ENCODE data around the gene NTN1. TPM values are rescaled to one million over a fixed set of nuclear protein-coding genes. Genes with fewer than 3 reads are reported as not detected.

NTN1 gene
- total RNA-seq, 2 donors from 2014 or later, result 0.10 to 0.20 TPM

DNA sequence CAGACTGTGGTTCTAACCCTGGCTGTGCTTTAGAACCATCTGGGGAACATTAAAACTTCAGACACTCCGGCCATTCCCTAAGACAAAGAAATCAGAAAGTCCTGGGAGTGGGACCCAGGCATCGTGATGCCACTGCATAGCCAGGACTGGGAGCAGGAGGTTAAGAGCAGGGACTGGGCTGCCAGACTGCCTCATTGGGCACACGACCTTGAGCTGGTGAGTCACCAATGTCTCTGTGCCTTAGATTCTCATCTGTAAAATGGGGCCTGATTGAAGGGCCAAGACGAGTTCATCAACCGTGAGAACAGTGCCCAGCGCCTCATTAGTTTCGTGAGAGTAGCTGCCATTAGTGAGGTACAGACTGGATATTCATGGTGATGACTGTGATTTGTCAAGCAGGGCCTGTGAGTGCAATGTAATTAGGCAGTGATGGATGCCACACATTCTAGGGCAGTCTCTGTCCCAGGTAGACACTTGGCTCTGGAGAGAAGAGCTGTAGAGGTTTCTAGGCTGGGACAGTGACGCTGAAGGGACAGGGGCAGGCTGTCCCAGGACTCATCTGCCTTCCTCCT lies 196.8 kb downstream of the NTN1 start:
- H3K27ac Mint-ChIP-seq, result no peak overlapping the region

DNA sequence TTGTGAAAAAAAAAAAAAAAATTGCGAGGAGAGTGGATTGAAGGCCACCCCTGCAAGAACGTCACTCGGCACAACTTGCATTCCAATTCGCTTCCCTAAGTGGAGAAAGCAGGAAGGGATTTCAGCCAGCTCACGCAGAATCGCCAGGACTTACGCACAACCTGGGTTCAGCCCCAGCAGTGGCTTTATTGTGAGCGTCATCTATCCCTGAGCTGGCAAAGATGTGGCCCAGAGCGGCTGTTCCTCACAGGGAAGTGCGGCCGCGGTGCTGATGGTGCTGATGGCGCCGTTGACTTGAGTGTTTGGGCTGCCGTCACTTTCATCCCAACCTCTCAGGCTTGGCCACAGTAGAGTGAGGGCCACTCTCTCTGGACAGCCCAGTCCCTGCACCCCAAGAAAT lies 197.6 kb downstream of the NTN1 start:
- Mint-ChIP-seq H3K4me3 (no peak overlapping the region), H3K36me3 (peaks cover 21% of the 10 kb centered on the region), H3K27ac (no peak overlapping the region), H3K9me3 (peaks cover 13% of the 10 kb centered on the region), H3K4me1 (ENCODE audit: low read depth in 2 of 2) (no peaks in the 10 kb centered on the region), H3K27me3 (peaks cover 2 to 14% of the 10 kb centered on the region in 2 donors)
- DNase-seq (ENCODE audit: low spot score), result no peak
- no peak for ATAC-seq

More for the DNA sequence above, 196.8 kb downstream of the NTN1 start:
- Mint-ChIP-seq H3K27me3 (peaks cover 2 to 14% of the 10 kb centered on the region in 2 donors), H3K4me1 (ENCODE audit: low read depth in 2 of 2) (no peaks in the 10 kb centered on the region), H3K9me3 (peaks cover 13% of the 10 kb centered on the region), H3K36me3 (peaks cover 21% of the 10 kb centered on the region), H3K4me3 (no peak overlapping the region)
- ATAC-seq (no peak), DNase-seq (ENCODE audit: low spot score) (no peak)

DNA sequence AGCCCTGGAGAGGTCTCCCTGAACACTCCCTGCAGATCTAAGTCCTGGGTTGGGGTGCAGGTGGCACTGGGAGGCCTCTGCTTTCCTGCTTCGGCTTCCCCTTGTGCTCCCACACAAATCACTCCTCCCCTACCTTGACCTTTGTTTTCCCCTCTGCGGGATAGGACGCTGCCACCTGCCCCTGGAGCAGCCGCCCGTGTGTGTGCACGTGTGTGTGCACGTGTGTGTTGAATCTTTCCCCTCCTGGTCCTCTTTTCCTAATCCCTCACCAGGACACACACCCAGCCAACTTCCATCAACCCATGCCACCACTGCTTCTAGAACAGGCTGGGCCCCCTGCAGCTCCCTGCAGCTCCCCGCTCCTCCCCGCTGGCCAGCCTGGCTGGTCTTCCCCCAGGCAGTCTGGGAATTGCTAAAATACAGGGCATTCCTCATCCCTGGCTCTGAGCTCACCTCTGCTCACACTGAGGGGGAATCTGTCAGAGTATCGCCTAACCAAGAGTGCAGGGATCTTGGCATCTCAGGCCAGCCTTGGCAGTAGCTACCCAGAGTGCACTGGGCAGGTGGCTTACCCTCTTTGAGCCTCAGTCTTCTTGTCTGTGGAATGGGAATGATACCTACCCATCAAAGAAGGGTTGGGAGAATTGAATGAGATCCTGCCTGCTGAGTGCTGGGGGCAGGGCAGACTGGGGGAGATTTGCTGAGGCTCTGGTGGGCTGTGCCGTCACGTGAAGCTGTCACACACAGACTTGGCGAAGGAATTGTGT lies 198.5 kb downstream of the NTN1 start:
- H3K4me3 Mint-ChIP-seq, result no peak overlapping the region
- peaks cover 13% of the 10 kb centered on the region for H3K9me3 Mint-ChIP-seq
- peaks cover 2 to 14% of the 10 kb centered on the region in 2 donors for H3K27me3 Mint-ChIP-seq
- peaks cover 21% of the 10 kb centered on the region for H3K36me3 Mint-ChIP-seq
- no peak overlapping the region for H3K27ac Mint-ChIP-seq
- H3K4me1 Mint-ChIP-seq (ENCODE audit: low read depth in 2 of 2), result no peaks in the 10 kb centered on the region
- ATAC-seq (no peak), DNase-seq (ENCODE audit: low spot score) (no peak)

DNA sequence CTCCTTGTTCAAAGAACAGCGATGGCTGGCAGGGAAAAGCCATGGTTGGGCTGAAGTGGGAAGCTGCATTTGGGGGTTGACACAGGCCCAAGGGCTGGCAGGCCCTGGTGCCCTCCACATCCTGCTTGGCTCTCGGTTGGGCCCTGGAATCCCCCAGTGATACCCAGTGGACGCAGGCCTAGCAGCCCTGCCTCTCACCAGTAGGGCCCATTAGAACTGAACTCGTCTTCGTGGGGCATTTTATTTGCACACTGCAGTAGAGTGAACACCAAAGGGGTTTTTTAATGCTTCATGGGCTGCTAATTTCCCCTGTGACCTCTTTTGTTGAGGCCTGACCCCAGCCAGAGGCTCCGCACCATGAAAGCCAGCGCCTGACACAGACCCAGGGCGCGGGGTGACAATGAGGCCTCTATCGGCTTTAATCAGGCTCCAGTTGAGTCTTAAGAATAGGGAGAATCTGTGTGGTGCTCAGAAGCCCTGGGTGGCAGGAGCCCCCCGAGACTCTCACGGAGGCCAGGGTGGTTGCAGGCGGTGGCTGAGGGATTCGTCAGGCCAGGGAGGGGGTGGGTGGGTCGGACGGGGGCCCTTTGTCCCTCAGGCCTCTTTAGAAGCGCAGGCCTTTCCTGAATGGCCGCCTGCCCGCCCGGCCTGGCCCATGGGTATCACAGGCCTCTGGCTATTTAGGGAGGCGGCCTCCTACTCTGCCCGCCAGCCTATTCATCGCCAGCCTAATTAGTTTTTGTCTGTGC lies 199.3 kb downstream of the NTN1 start:
- Mint-ChIP-seq H3K36me3 (peaks cover 15% of the 10 kb centered on the region), H3K9me3 (peaks cover 8% of the 10 kb centered on the region), H3K27ac (no peak overlapping the region), H3K27me3 (peaks cover 2 to 10% of the 10 kb centered on the region in 2 donors), H3K4me1 (ENCODE audit: low read depth in 2 of 2) (no peaks in the 10 kb centered on the region), H3K4me3 (no peak overlapping the region)
- no peak for DNase-seq (ENCODE audit: low spot score)
- no peak for ATAC-seq

DNA sequence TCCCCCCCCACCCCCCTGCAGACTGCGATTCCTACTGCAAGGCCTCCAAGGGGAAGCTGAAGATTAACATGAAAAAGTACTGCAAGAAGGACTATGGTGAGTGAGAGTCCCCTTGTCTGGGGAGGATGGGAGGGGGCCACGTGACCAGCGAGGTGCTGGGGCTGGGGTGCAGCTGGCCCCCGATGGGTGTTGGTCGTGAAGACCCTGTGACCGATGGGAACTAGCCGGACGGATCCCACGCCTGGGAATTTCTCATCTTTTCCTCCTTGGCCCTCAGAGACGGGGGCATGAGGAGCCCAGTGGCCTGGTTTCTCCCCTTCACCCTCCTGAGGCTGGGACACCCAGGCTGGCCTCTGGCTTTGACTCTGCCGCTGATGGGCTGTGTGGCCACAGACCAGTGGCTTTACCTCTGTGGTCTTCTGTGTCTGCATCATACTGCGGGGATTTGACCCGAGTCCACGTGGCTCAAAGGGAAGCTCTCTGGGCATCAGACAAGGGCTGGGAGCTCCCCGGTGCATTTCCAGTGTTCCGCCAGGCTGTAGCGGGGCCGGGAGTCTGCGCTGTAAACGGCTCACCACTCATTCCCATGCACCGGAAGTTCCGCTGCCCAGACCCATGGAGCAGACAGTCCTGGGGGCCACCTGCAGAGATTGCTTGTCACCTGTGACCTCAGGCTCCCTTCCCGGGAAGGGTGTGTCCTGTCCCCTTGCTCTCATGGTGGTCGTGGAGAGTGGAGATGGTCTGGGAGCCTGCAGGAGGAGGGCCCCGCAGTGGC lies 200.0 kb downstream of the NTN1 start:
- H3K4me1 Mint-ChIP-seq (ENCODE audit: low read depth in 2 of 2), result no peaks in the 10 kb centered on the region
- ATAC-seq (no peak), DNase-seq (ENCODE audit: low spot score) (no peak)
- peaks cover 3% of the 10 kb centered on the region for H3K9me3 Mint-ChIP-seq
- H3K4me3 Mint-ChIP-seq, result no peak overlapping the region
- peaks cover 2 to 5% of the 10 kb centered on the region in 2 donors for H3K27me3 Mint-ChIP-seq
- no peak overlapping the region for H3K27ac Mint-ChIP-seq
- peaks cover 7% of the 10 kb centered on the region for H3K36me3 Mint-ChIP-seq

DNA sequence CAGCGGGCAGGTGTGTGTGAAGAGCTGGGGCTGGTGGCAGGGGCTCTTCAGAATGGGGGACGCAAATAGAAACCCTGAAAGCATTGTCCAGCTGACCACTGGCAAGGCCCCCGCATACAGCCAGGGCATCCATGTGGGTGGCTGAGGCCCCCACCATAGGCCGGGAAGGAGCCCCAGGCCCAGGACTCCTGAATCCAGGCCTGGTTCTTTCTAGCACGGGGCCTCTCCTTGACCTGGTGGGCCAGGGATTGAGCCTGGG lies 200.5 kb downstream of the NTN1 start:
- Mint-ChIP-seq H3K27ac (no peak overlapping the region), H3K4me3 (no peak overlapping the region), H3K36me3 (peaks cover 5% of the 10 kb centered on the region), H3K9me3 (peaks cover 3% of the 10 kb centered on the region), H3K4me1 (ENCODE audit: low read depth in 2 of 2) (no peaks in the 10 kb centered on the region), H3K27me3 (peaks cover 2 to 5% of the 10 kb centered on the region in 2 donors)
- no peak for DNase-seq (ENCODE audit: low spot score)
- ATAC-seq, result no peak

DNA sequence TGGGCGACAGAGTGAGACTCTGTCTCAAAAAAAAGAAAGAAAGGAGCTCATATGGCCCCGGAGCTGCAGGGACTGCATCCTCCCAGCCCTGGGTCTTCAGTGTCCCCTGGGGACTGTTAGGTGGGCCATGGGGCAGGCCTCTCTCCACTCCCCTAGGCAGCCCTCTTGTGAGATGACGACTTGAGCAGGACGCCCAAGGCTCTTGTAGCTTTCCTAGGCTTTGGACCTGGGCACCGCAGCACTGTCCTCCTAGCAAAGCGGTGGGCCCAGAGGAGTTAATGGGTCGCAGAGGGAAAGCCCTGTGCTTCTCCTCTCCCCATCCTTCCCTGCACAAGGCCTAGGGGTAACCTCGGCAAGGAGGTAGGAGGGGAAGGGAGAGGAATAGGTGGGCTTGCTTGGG lies 202.2 kb downstream of the NTN1 start:
- no peaks in the 10 kb centered on the region for H3K27me3 Mint-ChIP-seq
- no peaks in the 10 kb centered on the region for H3K4me1 Mint-ChIP-seq (ENCODE audit: low read depth in 2 of 2)
- no peaks in the 10 kb centered on the region for H3K9me3 Mint-ChIP-seq
- H3K4me3 Mint-ChIP-seq, result no peak overlapping the region
- H3K27ac Mint-ChIP-seq, result no peak overlapping the region
- ATAC-seq (no peak), DNase-seq (ENCODE audit: low spot score) (no peak)
- no peaks in the 10 kb centered on the region for H3K36me3 Mint-ChIP-seq

DNA sequence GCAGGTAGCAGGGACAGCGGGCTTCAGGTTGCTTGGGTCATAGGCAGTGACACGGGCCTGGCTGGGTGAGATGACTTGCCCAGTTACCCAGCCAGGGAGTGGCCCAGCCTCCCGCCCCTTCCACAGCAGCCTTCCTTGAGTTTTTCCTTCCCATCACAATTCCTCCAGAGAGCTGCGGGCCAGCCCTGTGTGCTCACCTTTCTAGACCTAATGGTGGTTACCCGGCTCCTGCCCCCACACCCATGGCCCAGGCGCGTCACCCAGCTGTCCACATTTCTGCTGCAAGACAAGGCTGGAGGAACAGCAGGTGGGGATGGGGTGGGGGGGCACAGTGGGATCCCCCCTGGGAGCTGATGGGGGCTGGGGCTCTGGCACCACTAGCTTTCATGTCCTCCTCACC lies 203.2 kb downstream of the NTN1 start:
- ATAC-seq (no peak), DNase-seq (ENCODE audit: low spot score) (no peak)
- no peak overlapping the region for H3K4me3 Mint-ChIP-seq
- H3K4me1 Mint-ChIP-seq (ENCODE audit: low read depth in 2 of 2), result no peaks in the 10 kb centered on the region
- no peaks in the 10 kb centered on the region for H3K9me3 Mint-ChIP-seq
- no peaks in the 10 kb centered on the region for H3K27me3 Mint-ChIP-seq
- H3K36me3 Mint-ChIP-seq, result no peaks in the 10 kb centered on the region
- H3K27ac Mint-ChIP-seq, result no peak overlapping the region

DNA sequence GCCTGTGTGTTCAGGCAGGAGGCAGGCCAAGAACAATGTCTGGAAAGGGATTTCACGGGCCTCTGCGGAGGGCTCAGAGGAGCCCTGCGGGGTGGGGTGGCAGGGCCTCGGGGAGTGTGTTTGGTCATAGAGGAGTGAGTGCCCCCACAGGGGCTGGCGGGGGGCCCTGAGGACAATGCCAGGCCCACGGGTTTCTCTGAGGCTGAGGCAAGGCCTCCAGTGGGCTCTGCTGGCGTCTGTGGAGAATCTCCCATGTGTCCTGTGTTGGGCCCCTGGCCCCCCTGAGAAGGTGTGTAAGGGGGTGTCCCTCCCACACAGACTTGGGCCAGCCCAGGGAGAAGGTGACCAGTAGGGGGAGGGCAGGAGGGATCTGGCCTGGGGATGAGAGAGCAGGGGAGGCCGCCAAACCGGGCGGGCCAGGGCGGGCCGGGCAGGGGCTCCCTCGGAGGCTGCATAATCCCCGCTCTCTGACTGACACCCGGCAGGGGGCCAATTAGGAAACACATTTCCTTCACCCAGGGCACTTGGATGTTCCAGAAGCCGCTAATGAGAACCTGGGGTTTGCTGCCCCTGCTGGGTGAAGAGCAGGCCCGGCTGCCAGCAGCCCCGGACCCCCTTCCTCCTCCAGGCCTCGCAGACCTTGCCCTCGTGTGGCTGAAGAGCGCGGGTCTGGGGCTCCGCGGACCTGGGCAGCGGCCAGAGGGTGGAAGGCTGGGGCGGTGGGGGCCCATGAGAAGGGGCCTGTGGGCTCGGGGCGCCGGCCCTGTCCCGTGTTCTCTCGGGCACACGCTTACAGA lies 204.2 kb downstream of the NTN1 start:
- Mint-ChIP-seq H3K27ac (no peak overlapping the region), H3K4me1 (ENCODE audit: low read depth in 2 of 2) (no peaks in the 10 kb centered on the region), H3K9me3 (no peaks in the 10 kb centered on the region), H3K27me3 (no peaks in the 10 kb centered on the region), H3K4me3 (no peak overlapping the region), H3K36me3 (no peaks in the 10 kb centered on the region)
- DNase-seq (ENCODE audit: low spot score) (no peak), ATAC-seq (no peak)

DNA sequence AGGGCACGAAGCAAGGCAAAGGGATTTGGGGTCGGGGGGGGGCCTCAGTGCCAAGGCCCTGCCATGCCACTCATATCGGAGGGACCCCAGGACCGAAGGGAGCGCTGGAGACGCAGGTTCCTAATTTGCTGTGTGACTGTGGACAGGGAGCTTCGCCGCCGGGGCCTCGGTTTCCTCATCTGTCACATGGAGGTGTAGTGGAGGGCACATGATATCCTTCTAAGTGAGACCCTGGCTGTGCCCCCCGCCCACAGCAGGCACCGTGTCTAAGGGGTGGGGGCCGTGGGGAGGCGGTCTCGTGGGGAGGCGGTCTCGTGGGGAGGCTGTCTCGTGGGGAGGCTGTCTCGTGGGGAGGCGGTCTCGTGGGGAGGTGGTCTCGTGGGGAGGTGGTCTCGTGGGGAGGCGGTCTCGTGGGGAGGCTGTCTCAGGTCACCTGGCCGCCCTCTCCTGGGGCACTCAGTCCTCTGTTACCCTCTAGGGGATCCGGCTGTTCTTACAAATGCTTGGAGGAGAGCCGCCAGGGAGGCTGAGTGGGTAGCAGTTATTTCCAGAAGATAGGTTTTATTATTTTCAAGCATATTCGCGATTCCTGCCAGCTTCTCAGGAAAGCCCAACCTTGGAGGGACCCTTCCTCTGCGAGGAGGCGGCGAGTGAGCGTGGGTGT lies 205.0 kb downstream of the NTN1 start:
- Mint-ChIP-seq H3K27me3 (no peaks in the 10 kb centered on the region), H3K9me3 (no peaks in the 10 kb centered on the region), H3K4me1 (ENCODE audit: low read depth in 2 of 2) (no peaks in the 10 kb centered on the region), H3K36me3 (no peaks in the 10 kb centered on the region), H3K4me3 (no peak overlapping the region), H3K27ac (no peak overlapping the region)
- DNase-seq (ENCODE audit: low spot score) (no peak), ATAC-seq (no peak)

DNA sequence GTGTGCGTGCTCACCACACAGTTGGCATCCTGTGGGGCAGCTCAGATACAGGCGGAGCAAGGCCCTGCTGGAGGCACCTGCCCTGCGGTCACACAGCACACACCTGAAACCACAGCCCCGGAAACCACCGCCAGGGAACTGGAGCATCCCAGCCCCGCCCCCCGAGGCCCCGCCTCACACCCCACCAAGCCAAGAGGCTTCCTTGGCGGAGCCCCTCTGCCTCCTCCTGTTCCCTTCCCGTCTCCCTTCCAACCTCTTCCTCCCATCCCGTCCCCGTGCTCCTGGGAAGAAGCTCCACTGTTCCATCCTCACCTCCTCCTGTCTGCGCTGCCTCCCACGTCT lies 205.5 kb downstream of the NTN1 start:
- DNase-seq (ENCODE audit: low spot score), result no peak
- Mint-ChIP-seq H3K4me1 (ENCODE audit: low read depth in 2 of 2) (no peaks in the 10 kb centered on the region), H3K4me3 (no peak overlapping the region), H3K36me3 (no peaks in the 10 kb centered on the region), H3K27ac (no peak overlapping the region), H3K27me3 (no peaks in the 10 kb centered on the region), H3K9me3 (no peaks in the 10 kb centered on the region)
- no peak for ATAC-seq

DNA sequence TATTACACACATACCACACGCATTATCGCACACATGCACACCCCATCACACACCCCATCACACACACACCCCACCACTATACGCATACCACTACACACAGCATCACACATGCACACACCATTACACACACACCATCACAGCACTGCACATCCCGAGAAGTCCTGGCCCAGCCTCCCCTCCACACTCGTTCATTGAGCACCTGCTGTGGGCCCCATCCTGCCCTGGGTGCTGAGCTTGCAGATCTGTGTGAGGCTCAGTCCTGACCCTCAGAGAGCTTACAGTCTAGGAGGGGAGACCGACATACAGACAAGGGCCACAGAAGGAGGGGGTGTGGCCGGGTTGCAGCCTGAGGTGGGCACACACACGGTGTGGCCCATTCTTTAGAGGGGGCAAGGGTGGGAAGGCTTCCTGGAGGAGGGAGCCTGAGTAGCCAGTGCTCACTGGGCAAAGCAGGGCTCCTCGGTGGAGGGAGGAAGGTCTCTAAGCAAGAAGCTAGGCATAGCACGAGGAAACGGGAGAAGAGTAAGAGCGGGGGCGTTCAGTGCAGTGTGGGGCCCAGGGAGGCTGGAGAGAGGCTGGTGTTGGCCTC lies 206.6 kb downstream of the NTN1 start:
- Mint-ChIP-seq H3K27me3 (no peaks in the 10 kb centered on the region), H3K4me1 (ENCODE audit: low read depth in 2 of 2) (no peaks in the 10 kb centered on the region), H3K9me3 (no peaks in the 10 kb centered on the region), H3K4me3 (no peak overlapping the region), H3K27ac (no peak overlapping the region), H3K36me3 (no peaks in the 10 kb centered on the region)
- no peak for ATAC-seq
- no peak for DNase-seq (ENCODE audit: low spot score)

Data from natural killer cell treated with Interleukin-12 subunit alpha and Interleukin-12 subunit beta and Interleukin-15 and Interleukin-18, amount 100 ng/mL, for 72 hours (primary cell).